HepG2 (cell line): ENCODE data around the gene SEMA3F. TPM values are rescaled to one million over a fixed set of nuclear protein-coding genes. Genes with fewer than 3 reads are reported as not detected.
A peak's percentile ranks its signal among the peaks of the same experiment; 100 is the strongest.

Experiments used
- CBFB ChIP-seq: sonication (generic); formaldehyde crosslinking; IDR thresholded peaks from 2 replicates; pipeline ENCODE4 v1.4.0; 2020; ENCODE audit warnings: missing genetic modification reagents
- GABPB1 ChIP-seq: IDR thresholded peaks from 2 replicates; pipeline ENCODE4 v1.6.1; 2016; ENCODE audit warnings: mild to moderate bottlenecking, missing genetic modification reagents, moderate library complexity, missing compliant biosample characterization
- HDAC1 ChIP-seq: sonication (generic); formaldehyde crosslinking; IDR thresholded peaks from 2 replicates; pipeline ENCODE4 v1.5.1; 2020; ENCODE audit warnings: mild to moderate bottlenecking, missing genetic modification reagents
- KAT7 ChIP-seq: IDR thresholded peaks from 2 replicates; pipeline ENCODE4 v1.6.1; 2018; ENCODE audit warnings: borderline replicate concordance, missing compliant biosample characterization
- KDM2A ChIP-seq: sonication (generic); formaldehyde crosslinking; IDR thresholded peaks from 2 replicates; pipeline ENCODE4 v1.4.0; 2020; ENCODE audit warnings: low read depth, missing genetic modification reagents, borderline replicate concordance
- NFKBIZ ChIP-seq: IDR thresholded peaks from 2 replicates; pipeline ENCODE4 v1.6.1; 2018; ENCODE audit warnings: missing genetic modification reagents, missing compliant biosample characterization
- NRL ChIP-seq: sonication (generic); formaldehyde crosslinking; IDR thresholded peaks from 2 replicates; pipeline ENCODE4 v1.5.0; 2020; ENCODE audit warnings: missing genetic modification reagents, mild to moderate bottlenecking, moderate library complexity, borderline replicate concordance
- RFXANK ChIP-seq: IDR thresholded peaks from 2 replicates; pipeline ENCODE4 v1.6.1; 2016
- SMC3 ChIP-seq: IDR thresholded peaks from 2 replicates; pipeline ENCODE4 v1.6.1; 2011; ENCODE audit warnings: low read length, improper control_type of control experiment
- STAG1 ChIP-seq: sonication (generic); formaldehyde crosslinking; IDR thresholded peaks from 2 replicates; pipeline ENCODE4 v1.4.0; 2020; ENCODE audit warnings: missing genetic modification reagents
- XBP1 ChIP-seq: sonication (generic); formaldehyde crosslinking; IDR thresholded peaks from 2 replicates; pipeline ENCODE4 v1.5.0; 2020; ENCODE audit warnings: missing genetic modification reagents
- YY1 ChIP-seq: IDR thresholded peaks from 2 replicates; pipeline ENCODE4 v1.6.1; 2011; ENCODE audit warnings: low read length, low read depth, moderate library complexity, mild to moderate bottlenecking; ENCODE audit not compliant: insufficient read depth, insufficient replicate concordance
- ZBTB7A ChIP-seq: sonication (generic); formaldehyde crosslinking; IDR thresholded peaks from 2 replicates; pipeline ENCODE4 v1.8.0; 2022; ENCODE audit warnings: mild to moderate bottlenecking, missing genetic modification reagents
- ZNF224 ChIP-seq: sonication (generic); formaldehyde crosslinking; IDR thresholded peaks from 2 replicates; pipeline ENCODE4 v1.5.0; 2020; ENCODE audit warnings: mild to moderate bottlenecking, missing genetic modification reagents
- ZNF547 ChIP-seq: sonication (generic); formaldehyde crosslinking; IDR thresholded peaks from 2 replicates; pipeline ENCODE4 v1.5.1; 2020; ENCODE audit warnings: mild to moderate bottlenecking, missing genetic modification reagents
- polyA plus RNA-seq, 8 experiments: library from polyadenylated mRNA; depleted of rRNA in 3 of 8; stranded (reverse) in 7 of 8; unstranded in 1 of 8; fragments of >200 nt; fragmentation: Illumina TruSeq in 4 of 8; extraction: Trizol in 4 of 8; gene quantifications; 2 replicates each; pipeline versions ENCODE4 v1.2.1 to v1.2.3, GENCODE V29; 2011 to 2016; ENCODE audit warnings: low read depth in 4 of 8, missing spikeins in 1 of 8, mixed read lengths in 1 of 8; ENCODE audit not compliant: insufficient read depth in 1 of 8
- total RNA-seq, 5 experiments: library from RNA; depleted of rRNA; stranded (reverse); fragments of >200 nt; fragmentation: Illumina TruSeq; extraction: Trizol; gene quantifications; 2 replicates each; pipeline ENCODE4 v1.2.3, GENCODE V29; 2016; ENCODE audit warnings: low read depth in 1 of 5
- TF ChIP-seq, protein P1 (sequence below): sonication (generic); formaldehyde crosslinking; IDR thresholded peaks from 2 replicates; pipeline ENCODE4 v1.8.0; 2022; ENCODE audit warnings: missing genetic modification reagents, mild to moderate bottlenecking, borderline replicate concordance
- TF ChIP-seq, protein P2 (sequence below): sonication (generic); formaldehyde crosslinking; IDR thresholded peaks from 2 replicates; pipeline ENCODE4 v1.4.0; 2020; ENCODE audit warnings: mild to moderate bottlenecking, missing genetic modification reagents
- TF ChIP-seq, protein P3 (sequence below): IDR thresholded peaks from 2 replicates; pipeline ENCODE4 v1.6.1; 2012; ENCODE audit warnings: inconsistent platforms
- TF ChIP-seq, protein P4 (sequence below): sonication (generic); formaldehyde crosslinking; IDR thresholded peaks from 2 replicates; pipeline ENCODE4 v1.4.0; 2020; ENCODE audit warnings: mild to moderate bottlenecking, missing genetic modification reagents
- TF ChIP-seq, protein P5 (sequence below): sonication (generic); formaldehyde crosslinking; IDR thresholded peaks from 2 replicates; pipeline ENCODE4 v1.8.0; 2022; ENCODE audit warnings: mild to moderate bottlenecking, missing genetic modification reagents, borderline replicate concordance
- TF ChIP-seq, protein P6 (sequence below): sonication (generic); formaldehyde crosslinking; IDR thresholded peaks from 2 replicates; pipeline ENCODE4; 2020; ENCODE audit warnings: missing genetic modification reagents, mild to moderate bottlenecking, borderline replicate concordance
- TF ChIP-seq, protein P7 (sequence below): sonication (generic); formaldehyde crosslinking; IDR thresholded peaks from 2 replicates; pipeline ENCODE4 v1.8.0; 2023; ENCODE audit warnings: mild to moderate bottlenecking, missing genetic modification reagents

The SEMA3F gene
- total and polyA plus RNA-seq, 2 of the 13 experiments (the other 11 are each of a cell fraction or from before 2014, with no cell fraction given) = 7.6 to 17.2 TPM

DNA sequence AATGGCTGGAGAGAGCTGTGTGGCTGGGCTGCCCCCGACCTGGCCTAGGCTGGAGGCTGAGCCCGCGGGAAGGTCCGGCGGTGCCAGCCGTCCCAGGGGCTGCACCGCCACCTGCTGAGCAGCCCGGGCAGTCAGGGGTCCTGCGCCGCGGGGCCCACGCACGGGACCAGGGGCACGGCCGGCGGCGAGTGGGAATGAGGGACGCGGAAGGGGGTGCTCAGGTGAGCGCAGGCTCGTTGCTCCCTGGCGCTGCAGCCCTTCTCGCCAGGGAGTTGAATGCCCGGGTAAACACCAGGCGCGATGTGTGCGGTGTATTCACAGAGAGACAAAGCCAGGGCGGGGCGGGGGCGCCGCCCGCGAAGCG, 666 bp upstream of the SEMA3F start (continued):
- TF ChIP-seq NFKBIZ (CRISPR knock-in tag) (no peak), HDAC1 (CRISPR knock-in tag) (0 out of 2 replicates have a peak, but pooled peaks have one; percentile 5), NRL (peak; percentile 76; the same call in 1 of the 2 replicates), KAT7 (CRISPR knock-in tag) (no peak), KDM2A (peak; percentile 30; the same call in 1 of the 2 replicates), ZNF224 (CRISPR knock-in tag) (no peak), STAG1 (CRISPR knock-in tag) (peak; percentile 80), CBFB (CRISPR knock-in tag) (no peak), RFXANK (CRISPR knock-in tag) (no peak), SMC3 (peak; percentile 3; the same call in 1 of the 2 replicates), GABPB1 (peak; percentile 53; the same call in 1 of the 2 replicates), XBP1 (CRISPR knock-in tag) (no peak), YY1 (peak; percentile 19), ZNF547 (no peak), ZBTB7A (CRISPR knock-in tag) (0 out of 2 replicates have a peak, but pooled peaks have one; percentile 21)
- TF ChIP-seq, protein P1, sequence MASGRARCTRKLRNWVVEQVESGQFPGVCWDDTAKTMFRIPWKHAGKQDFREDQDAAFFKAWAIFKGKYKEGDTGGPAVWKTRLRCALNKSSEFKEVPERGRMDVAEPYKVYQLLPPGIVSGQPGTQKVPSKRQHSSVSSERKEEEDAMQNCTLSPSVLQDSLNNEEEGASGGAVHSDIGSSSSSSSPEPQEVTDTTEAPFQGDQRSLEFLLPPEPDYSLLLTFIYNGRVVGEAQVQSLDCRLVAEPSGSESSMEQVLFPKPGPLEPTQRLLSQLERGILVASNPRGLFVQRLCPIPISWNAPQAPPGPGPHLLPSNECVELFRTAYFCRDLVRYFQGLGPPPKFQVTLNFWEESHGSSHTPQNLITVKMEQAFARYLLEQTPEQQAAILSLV = peak; percentile 21; the same call in 1 of the 2 replicates
- TF ChIP-seq, protein P2, sequence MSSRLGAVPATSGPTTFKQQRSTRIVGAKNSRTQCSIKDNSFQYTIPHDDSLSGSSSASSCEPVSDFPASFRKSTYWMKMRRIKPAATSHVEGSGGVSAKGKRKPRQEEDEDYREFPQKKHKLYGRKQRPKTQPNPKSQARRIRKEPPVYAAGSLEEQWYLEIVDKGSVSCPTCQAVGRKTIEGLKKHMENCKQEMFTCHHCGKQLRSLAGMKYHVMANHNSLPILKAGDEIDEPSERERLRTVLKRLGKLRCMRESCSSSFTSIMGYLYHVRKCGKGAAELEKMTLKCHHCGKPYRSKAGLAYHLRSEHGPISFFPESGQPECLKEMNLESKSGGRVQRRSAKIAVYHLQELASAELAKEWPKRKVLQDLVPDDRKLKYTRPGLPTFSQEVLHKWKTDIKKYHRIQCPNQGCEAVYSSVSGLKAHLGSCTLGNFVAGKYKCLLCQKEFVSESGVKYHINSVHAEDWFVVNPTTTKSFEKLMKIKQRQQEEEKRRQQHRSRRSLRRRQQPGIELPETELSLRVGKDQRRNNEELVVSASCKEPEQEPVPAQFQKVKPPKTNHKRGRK (CRISPR knock-in tag) = no peak
- TF ChIP-seq, protein P3, sequence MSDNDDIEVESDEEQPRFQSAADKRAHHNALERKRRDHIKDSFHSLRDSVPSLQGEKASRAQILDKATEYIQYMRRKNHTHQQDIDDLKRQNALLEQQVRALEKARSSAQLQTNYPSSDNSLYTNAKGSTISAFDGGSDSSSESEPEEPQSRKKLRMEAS = no peak
- TF ChIP-seq, protein P4, sequence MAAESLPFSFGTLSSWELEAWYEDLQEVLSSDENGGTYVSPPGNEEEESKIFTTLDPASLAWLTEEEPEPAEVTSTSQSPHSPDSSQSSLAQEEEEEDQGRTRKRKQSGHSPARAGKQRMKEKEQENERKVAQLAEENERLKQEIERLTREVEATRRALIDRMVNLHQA (CRISPR knock-in tag) = no peak
- TF ChIP-seq, protein P5, sequence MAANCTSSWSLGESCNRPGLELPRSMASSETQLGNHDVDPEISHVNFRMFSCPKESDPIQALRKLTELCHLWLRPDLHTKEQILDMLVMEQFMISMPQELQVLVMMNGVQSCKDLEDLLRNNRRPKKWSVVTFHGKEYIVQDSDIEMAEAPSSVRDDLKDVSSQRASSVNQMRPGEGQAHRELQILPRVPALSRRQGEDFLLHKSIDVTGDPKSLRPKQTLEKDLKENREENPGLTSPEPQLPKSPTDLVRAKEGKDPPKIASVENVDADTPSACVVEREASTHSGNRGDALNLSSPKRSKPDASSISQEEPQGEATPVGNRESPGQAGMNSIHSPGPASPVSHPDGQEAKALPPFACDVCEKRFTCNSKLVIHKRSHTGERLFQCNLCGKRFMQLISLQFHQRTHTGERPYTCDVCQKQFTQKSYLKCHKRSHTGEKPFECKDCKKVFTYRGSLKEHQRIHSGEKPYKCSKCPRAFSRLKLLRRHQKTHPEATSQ (CRISPR knock-in tag) = no peak
- TF ChIP-seq, protein P6, sequence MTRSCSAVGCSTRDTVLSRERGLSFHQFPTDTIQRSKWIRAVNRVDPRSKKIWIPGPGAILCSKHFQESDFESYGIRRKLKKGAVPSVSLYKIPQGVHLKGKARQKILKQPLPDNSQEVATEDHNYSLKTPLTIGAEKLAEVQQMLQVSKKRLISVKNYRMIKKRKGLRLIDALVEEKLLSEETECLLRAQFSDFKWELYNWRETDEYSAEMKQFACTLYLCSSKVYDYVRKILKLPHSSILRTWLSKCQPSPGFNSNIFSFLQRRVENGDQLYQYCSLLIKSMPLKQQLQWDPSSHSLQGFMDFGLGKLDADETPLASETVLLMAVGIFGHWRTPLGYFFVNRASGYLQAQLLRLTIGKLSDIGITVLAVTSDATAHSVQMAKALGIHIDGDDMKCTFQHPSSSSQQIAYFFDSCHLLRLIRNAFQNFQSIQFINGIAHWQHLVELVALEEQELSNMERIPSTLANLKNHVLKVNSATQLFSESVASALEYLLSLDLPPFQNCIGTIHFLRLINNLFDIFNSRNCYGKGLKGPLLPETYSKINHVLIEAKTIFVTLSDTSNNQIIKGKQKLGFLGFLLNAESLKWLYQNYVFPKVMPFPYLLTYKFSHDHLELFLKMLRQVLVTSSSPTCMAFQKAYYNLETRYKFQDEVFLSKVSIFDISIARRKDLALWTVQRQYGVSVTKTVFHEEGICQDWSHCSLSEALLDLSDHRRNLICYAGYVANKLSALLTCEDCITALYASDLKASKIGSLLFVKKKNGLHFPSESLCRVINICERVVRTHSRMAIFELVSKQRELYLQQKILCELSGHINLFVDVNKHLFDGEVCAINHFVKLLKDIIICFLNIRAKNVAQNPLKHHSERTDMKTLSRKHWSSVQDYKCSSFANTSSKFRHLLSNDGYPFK = no peak
- TF ChIP-seq, protein P7, sequence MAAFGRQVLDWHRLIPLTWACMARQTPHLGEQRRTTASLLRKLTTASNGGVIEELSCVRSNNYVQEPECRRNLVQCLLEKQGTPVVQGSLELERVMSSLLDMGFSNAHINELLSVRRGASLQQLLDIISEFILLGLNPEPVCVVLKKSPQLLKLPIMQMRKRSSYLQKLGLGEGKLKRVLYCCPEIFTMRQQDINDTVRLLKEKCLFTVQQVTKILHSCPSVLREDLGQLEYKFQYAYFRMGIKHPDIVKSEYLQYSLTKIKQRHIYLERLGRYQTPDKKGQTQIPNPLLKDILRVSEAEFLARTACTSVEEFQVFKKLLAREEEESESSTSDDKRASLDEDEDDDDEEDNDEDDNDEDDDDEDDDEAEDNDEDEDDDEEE (CRISPR knock-in tag) = no peak; the same call in 1 of the 2 replicates
